Motor neuron (in vitro differentiated cells): ENCODE data around the gene FGF1. TPM values are rescaled to one million over a fixed set of nuclear protein-coding genes. Genes with fewer than 3 reads are reported as not detected.

Source experiments
- ATAC-seq, 8 experiments: fragments of 200-7000 bp; cut with Tn5 transposase; replicated peaks in 6 of 8; 2 replicates each; pipeline ENCODE4 v1.8.0; 2021; ENCODE audit warnings: mild to moderate bottlenecking in 8 of 8, moderate library complexity in 8 of 8
- H3K27ac ChIP-seq, 2 donors: fragments of 250-450 bp; sonication (Bioruptor Pico); 2 replicates each; pipeline ENCODE4 v1.9.0; 2021; ENCODE audit warnings: antibody characterized with exemption in 2 of 2, mild to moderate bottlenecking in 2 of 2, moderate library complexity in 1 of 2
- H3K4me1 ChIP-seq, 2 donors: fragments of 250-450 bp; sonication (Bioruptor Pico); replicated peaks in 1 of 2; 2 replicates each; pipeline ENCODE4 v1.6.1; 2021; ENCODE audit warnings: antibody characterized with exemption in 2 of 2, mild to moderate bottlenecking in 2 of 2, moderate library complexity in 1 of 2
- H3K4me3 ChIP-seq, 5 donors: fragments of 250-450 bp; sonication (Bioruptor Pico); 2 replicates each; pipeline ENCODE4 v1.9.0; 2021; ENCODE audit warnings: antibody characterized with exemption in 5 of 5, mild to moderate bottlenecking in 5 of 5, moderate library complexity in 4 of 5
- WGBS, 10 experiments: fragments of 450-650 bp; shearing (Covaris generic); methylation state at CpG; one replicate each; pipeline ENCODE4 v1.0.0; 2022; 5-methylcytosine and 5-hydroxymethylcytosine counted together
- in situ Hi-C, 9 experiments: fragments of 400-800 bp; cut with MboI; loops; one replicate each; pipeline ENCODE4 v1.15.0; 2021; ENCODE audit warnings: low sequenced_read_pairs in 9 of 9, low pct_unique_long_range_greater_than_20kb in 2 of 9; ENCODE audit not compliant: unreplicated experiment in 9 of 9
- total RNA-seq, 8 experiments: library from RNA; unstranded; fragments of 300-600 nt; gene quantifications; 2 replicates each; pipeline versions ENCODE4 v1.2.3 to v1.2.4, GENCODE V29; 2022

Gene FGF1
- total RNA-seq, 8 experiments from 2014 or later, result 0.23 to 80.3 (median 0.45) TPM

DNA sequence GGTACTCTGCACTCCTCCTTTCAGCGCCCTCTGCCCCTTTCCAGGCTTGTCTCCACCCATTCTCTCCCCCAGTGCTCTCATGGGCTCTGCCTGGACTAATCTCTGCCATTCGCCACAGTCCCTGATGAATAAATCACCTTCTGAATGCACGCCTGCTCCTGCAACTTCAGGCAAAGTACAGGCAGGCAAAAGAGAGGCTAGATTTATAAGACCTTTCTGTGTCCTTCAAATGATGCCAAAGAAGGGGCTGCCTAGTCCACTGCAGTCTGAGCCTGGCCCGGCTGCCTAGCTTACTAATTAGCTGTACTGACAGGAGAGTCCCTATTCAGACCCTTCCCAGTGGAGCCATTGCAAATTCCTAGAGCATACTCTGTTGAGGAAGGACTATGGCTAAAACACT is 7.4 kb downstream of the FGF1 start:
- in situ Hi-C loops, result loop anchor here in 2 of 9 experiments (25.0 kb wide), 2 partner anchors 516 to 666 kb away; partner anchors contain the start of gene GNPDA1 (in 1 of the 2)
- Histone ChIP-seq H3K4me3 (no peak overlapping the region), H3K27ac (no peak overlapping the region), H3K4me1 (peaks cover 14 to 19% of the 10 kb centered on the region in 2 donors)
- WGBS, 10 experiments, result 50 to 85% (median 63%) methylated on average over 1 to 3 of the region's 4 CpGs; no CpG with 5 or more reads in 5 of the 10 experiments
- ATAC-seq, result peak in 5 of 8 experiments; percentile 58 to 90 (median 65)

- WGBS, 10 experiments, result 0 to 100% (median 80%) methylated on average over 1 to 2 of the region's 2 CpGs; no CpG with 5 or more reads in 5 of the 10 experiments
- in situ Hi-C loops, result loop anchor here in 2 of 9 experiments (25.0 kb wide), 2 partner anchors 515 to 665 kb away; partner anchors contain the start of gene GNPDA1 (in 1 of the 2)
- ATAC-seq, result peak in 1 of 8 experiments; percentile 59
- no peak overlapping the region for H3K27ac ChIP-seq
- peaks cover 14 to 19% of the 10 kb centered on the region in 2 donors for H3K4me1 ChIP-seq
- no peak overlapping the region for H3K4me3 ChIP-seq
These were observed 8.7 kb downstream of the FGF1 start for GRCh38 chr5:142677198-142677597.

DNA sequence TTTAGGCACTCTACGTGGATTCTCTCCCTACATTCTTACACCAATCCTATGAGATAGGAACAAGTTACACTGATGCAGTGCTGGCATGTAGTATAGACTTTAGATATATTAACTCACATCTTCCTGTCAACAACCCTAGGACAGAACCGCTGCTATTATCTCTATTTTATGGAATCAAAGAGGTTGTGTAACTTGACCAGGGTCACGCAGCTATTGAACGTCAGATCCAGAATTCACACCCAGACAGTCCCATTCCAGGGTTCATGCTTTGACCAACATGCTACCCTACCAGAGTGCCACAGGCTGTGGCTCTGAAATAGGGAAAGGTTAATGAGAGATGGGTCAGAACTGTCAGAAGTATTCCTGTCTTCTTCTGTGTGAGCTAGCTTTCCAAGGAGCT is 9.6 kb downstream of the FGF1 start:
- peaks cover 14 to 19% of the 10 kb centered on the region in 2 donors for H3K4me1 ChIP-seq
- H3K27ac ChIP-seq, result no peak overlapping the region
- in situ Hi-C loops, result loop anchor here in 2 of 9 experiments (25.0 kb wide), 2 partner anchors 514 to 664 kb away; partner anchors contain the start of gene GNPDA1 (in 1 of the 2)
- ATAC-seq, result no peak
- 25 to 100% (median 100%) methylated on average over 1 to 4 of the region's 4 CpGs; no CpG with 5 or more reads in 3 of the 10 experiments for WGBS, 10 experiments
- no peak overlapping the region for H3K4me3 ChIP-seq

DNA sequence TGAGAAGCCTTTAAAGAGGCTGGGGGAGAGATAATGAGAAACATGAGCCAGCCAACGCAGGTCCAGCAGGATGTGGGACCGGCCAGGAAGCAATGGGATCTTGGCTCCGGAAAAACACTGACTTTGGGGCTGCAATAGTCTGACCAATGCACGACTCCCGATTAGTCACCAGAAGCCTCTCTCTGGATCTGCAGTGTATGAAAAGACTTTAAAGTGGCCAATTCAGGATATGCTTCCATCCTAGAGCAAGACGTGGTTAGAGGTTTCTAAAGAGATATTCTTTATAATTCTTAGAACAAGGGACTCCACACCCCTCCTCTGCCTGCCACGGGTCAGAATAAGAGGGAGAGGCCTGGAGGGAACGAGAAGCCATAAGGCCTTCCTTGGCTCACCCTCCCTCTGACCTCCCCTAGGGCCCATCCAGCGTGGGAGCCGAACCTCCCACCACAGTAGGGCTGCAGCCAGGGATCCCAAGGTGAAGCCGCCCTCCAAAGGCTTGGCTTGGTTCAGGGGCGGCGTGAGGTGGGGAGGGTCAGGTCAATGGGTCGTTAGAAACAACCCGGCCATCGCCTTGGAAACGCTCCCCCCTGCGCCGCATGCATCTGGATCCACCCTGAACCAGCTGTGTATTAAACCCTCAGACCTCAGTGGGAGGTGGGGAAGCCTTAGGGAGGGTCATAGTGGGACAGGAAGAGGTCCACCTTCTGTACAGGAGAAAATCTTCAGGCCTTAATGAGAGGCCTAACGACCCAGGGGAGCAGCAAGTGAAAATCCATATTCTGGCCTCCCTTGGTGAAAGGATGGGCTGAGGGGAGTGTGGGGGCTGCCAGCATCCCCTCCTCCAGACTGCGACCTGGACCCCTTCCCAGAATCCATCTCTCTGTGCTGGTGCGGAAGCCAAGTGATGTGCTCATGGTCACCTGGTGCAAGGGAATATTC is 11.1 kb downstream of the FGF1 start:
- peaks cover 14 to 19% of the 10 kb centered on the region in 2 donors for H3K4me1 ChIP-seq
- ATAC-seq, result peak in 2 of 8 experiments; percentile 23 to 85
- WGBS, 10 experiments, result 20 to 100% (median 74%) methylated on average over 2 to 10 of the region's 22 CpGs; no CpG with 5 or more reads in 3 of the 10 experiments

GRCh38 chr5:142671801-142672200 is 14.1 kb downstream of the FGF1 start:
- Histone ChIP-seq H3K27ac (no peak overlapping the region), H3K4me1 (peaks cover 7 to 12% of the 10 kb centered on the region in 2 donors), H3K4me3 (no peak overlapping the region)
- 89 to 100% (median 100%) methylated on average over 1 of the region's 1 CpG; no CpG with 5 or more reads in 6 of the 10 experiments for WGBS, 10 experiments
- in situ Hi-C loops, result no loop called here
- ATAC-seq, result no peak

More for the DNA sequence above, 11.1 kb downstream of the FGF1 start:
- H3K27ac ChIP-seq, result no peak overlapping the region
- in situ Hi-C loops, result loop anchor here in 2 of 9 experiments (25.0 kb wide), 2 partner anchors 512 to 662 kb away; partner anchors contain the start of gene GNPDA1 (in 1 of the 2)
- H3K4me3 ChIP-seq, result no peak overlapping the region

DNA sequence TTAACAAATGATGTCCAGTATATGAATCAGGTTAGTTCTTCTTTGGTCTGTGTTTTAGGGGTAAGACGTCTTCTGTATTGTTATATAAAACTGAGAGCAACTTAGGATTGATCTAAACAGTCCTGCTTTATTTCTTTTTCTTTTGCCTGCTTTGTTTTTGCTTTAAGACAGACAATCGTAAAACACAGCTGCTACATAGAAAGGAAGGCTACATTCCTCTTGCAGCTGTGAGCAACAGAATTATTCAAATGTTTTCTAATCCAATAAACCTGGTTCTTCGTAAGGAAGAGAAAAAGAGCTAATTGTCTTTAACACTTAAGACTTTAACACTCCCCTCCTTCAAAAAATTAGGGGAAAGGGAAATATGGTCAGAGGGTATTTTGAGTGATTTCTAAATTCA is 14.6 kb downstream of the FGF1 start:
- 15 to 60% (median 33%) methylated on average over 1 to 3 of the region's 3 CpGs; no CpG with 5 or more reads in 1 of the 10 experiments for WGBS, 10 experiments
- Histone ChIP-seq H3K4me1 (peaks cover 7 to 12% of the 10 kb centered on the region in 2 donors), H3K27ac (no peak overlapping the region), H3K4me3 (no peak overlapping the region)
- ATAC-seq, result peak in 2 of 8 experiments; percentile 22 to 61
- in situ Hi-C loops, result no loop called here

DNA sequence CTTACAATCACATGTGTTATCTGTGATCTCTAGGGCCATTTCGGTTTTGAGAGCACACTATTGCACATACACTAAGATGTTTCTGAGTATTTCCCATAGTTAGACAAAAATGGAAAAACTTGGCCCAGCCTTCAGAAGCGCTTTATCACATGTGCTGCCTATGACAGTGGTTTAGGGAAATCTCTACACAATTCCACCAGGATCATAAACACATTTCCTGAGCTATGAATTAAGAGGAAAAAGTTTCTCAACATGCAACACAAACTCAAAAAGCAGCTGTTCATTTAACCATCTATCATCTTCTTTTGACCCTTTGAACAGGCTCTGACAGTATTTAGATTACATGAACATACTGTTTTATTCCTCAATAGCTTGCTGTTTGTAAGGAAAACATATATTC is 15.1 kb downstream of the FGF1 start:
- WGBS, 10 experiments, result 48 to 100% (median 96%) methylated on average over 1 to 2 of the region's 2 CpGs
- ATAC-seq, result no peak
- in situ Hi-C loops, result no loop called here
- Histone ChIP-seq H3K27ac (no peak overlapping the region), H3K4me3 (no peak overlapping the region), H3K4me1 (peaks cover 7 to 12% of the 10 kb centered on the region in 2 donors)

DNA sequence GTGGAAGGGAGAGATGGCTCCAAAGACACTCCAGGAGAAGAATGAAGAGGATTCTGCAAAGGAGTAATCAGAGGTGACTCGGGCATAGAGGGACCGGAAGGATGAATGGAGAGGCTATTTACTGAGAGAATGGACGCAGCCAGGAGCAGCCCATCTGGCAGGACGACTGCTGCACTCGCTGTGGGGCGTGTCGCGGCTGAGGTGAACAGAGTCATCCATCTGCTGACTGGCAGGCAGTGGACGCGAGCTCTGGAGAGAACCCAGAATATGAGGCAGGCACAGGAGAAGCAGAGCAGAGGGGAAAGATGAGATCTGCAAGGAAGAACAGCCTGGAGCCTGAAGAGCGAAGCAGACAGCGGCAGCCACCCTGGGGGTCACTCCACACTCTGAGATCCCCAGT is 16.4 kb downstream of the FGF1 start:
- H3K4me3 ChIP-seq, result no peak overlapping the region
- 29 to 100% (median 79%) methylated on average over 1 to 12 of the region's 12 CpGs; no CpG with 5 or more reads in 2 of the 10 experiments for WGBS, 10 experiments
- H3K27ac ChIP-seq, result peak overlapping the region in 1 of 2 donors; percentile 30
- peak in 6 of 8 experiments; percentile 59 to 98 (median 91) for ATAC-seq
- in situ Hi-C loops, result no loop called here
- H3K4me1 ChIP-seq, result peaks cover 0 to 3% of the 10 kb centered on the region in 2 donors

GRCh38 chr5:142668336-142668735 is 17.6 kb downstream of the FGF1 start:
- H3K4me3 ChIP-seq, result no peak overlapping the region
- peaks cover 0 to 3% of the 10 kb centered on the region in 2 donors for H3K4me1 ChIP-seq
- in situ Hi-C loops, result no loop called here
- 76 to 100% (median 83%) methylated on average over 1 to 3 of the region's 6 CpGs; no CpG with 5 or more reads in 6 of the 10 experiments for WGBS, 10 experiments
- ATAC-seq, result no peak
- H3K27ac ChIP-seq, result no peak overlapping the region

- peak in 2 of 8 experiments; percentile 69 for ATAC-seq
- WGBS, 10 experiments, result 80 to 100% (median 93%) methylated on average over 1 to 3 of the region's 6 CpGs; no CpG with 5 or more reads in 6 of the 10 experiments
- Histone ChIP-seq H3K4me1 (peaks cover 0 to 3% of the 10 kb centered on the region in 2 donors), H3K27ac (no peak overlapping the region), H3K4me3 (no peak overlapping the region)
- in situ Hi-C loops, result no loop called here
These were observed 18.1 kb downstream of the FGF1 start for GRCh38 chr5:142667831-142668230.

GRCh38 chr5:142664636-142665035 is 21.3 kb downstream of the FGF1 start:
- ATAC-seq, result no peak
- no peak overlapping the region for H3K4me3 ChIP-seq
- peaks cover 0 to 2% of the 10 kb centered on the region in 2 donors for H3K4me1 ChIP-seq
- H3K27ac ChIP-seq, result no peak overlapping the region
- in situ Hi-C loops, result no loop called here
- WGBS, 10 experiments, result 65 to 100% (median 100%) methylated on average over 1 to 6 of the region's 6 CpGs; no CpG with 5 or more reads in 1 of the 10 experiments

GRCh38 chr5:142664067-142664466 is 21.8 kb downstream of the FGF1 start:
- H3K27ac ChIP-seq, result no peak overlapping the region
- no peak for ATAC-seq
- in situ Hi-C loops, result no loop called here
- H3K4me3 ChIP-seq, result no peak overlapping the region
- no peaks in the 10 kb centered on the region for H3K4me1 ChIP-seq
- WGBS, 10 experiments, result 40 to 95% (median 77%) methylated on average over 1 to 7 of the region's 9 CpGs; no CpG with 5 or more reads in 4 of the 10 experiments

DNA sequence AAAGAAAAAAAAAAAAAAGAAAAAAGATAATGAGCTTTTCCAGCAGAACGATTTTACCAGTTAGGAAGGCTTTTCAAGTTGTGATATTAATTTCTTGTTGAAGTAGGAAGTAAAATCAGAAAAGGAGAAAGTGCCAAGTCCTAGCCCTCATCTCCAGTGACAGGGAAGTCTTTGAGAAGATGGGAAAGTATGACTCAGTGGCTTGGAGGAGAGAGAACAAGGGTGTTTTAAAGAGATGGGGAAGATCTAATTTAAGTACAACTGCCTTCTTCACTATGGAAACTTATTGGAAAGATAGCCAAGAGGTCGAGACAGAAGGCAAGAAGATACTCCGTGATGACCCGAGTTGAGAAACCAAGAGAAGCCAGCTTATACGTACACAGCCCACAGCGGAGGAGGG is 22.6 kb downstream of the FGF1 start:
- no peak for ATAC-seq
- H3K27ac ChIP-seq, result no peak overlapping the region
- no peaks in the 10 kb centered on the region for H3K4me1 ChIP-seq
- 63 to 96% (median 82%) methylated on average over 3 to 6 of the region's 6 CpGs; no CpG with 5 or more reads in 1 of the 10 experiments for WGBS, 10 experiments
- H3K4me3 ChIP-seq, result no peak overlapping the region
- in situ Hi-C loops, result no loop called here
